ENCODE measurements around the gene MARCHF2.

The MARCHF2 gene

DNA sequence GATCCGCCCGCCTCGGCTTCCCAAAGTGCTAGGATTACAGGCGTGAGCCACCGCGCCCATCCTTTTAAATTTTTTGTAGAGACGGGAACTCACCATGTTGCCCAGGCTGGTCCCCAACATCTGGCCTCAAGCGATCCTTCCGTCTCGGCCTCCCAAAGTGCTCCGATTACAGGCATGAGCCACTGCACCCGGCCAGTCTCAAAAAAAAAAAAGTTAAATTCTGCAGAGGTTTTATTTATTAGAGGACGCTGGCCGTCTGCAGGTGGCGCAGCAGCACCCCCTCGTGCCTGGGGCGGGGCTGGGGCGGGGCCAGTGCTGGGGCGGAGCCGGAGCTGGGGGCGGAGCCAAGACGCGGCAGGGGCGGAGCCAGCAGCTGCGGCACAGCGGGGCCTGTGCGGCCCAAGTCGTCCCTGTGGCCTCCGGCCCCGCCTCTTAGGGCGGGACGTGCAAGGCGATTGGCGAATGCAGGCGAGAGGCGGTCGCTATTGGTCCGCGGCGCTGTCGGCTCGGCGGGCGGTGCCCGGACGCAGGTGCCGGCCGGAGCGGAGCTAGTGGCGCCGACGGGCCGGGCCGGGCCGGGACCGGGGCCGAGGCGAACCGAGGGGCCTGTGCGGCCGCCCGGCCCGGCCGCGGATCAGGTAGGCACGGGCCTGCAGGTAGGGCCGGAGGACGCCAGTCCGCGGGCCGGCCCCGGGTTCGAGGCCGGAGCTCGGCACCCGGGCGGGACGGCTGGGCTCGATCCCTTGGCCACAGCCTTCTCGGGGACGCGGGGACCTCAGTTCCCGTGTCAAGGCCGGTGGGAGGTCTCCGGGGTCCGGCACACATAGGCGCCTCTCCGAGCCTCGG, at the start of gene MARCHF2:
TSS of gene MARCHF2 (plus strand) at position 523 of the 846 bp plus-strand sequence. CDS start 8,536 bp downstream, outside the sequence.
- no peaks in the 10 kb centered on the region for H3K9me2 ChIP-seq (replicated peaks; ENCODE audit: control insufficient read depth, low read length)

GRCh38 chr19:8363803-8364771, 49.0 kb upstream of the MARCHF2 start, which contains the start of gene ANGPTL4:
TSS of gene ANGPTL4 (plus strand) at chr19:8364155. CDS start at chr19:8364322, 167 bp downstream.
- no peak within 1 kb of the TSS for H3K4me3 ChIP-seq (ENCODE audit: low read length)
- no peaks in the 10 kb centered on the region for H4K20me1 ChIP-seq (ENCODE audit: control insufficient read depth, insufficient read depth, low read depth, low read length)
- H3F3A ChIP-seq (ENCODE audit: control insufficient read depth, insufficient read depth), result no peaks in the 10 kb centered on the region
- H3K36me3 ChIP-seq (ENCODE audit: control insufficient read depth, low read length), result no peaks in the 10 kb centered on the region
- TF ChIP-seq EZH2phosphoT487 (IDR thresholded peaks at IDR 0.05; ENCODE audit: borderline replicate concordance, low read length) (peak; percentile 76; the same call in 1 of the 2 replicates), CTCF (IDR thresholded peaks at IDR 0.05; ENCODE audit: low read depth, low read length, poor library complexity, severe bottlenecking) (no peak)
- H3K4me2 ChIP-seq (ENCODE audit: low read length), result no peak within 1 kb of the TSS
- H3K27ac ChIP-seq (ENCODE audit: low read depth, low read length), result no peak within 1 kb of the TSS
- no peaks in the 10 kb centered on the region for H3K4me1 ChIP-seq (ENCODE audit: control insufficient read depth, low read length)
- H3K27me3 ChIP-seq (ENCODE audit: control insufficient read depth, low read length), result peaks cover 17% of the 10 kb centered on the region
- no peaks in the 10 kb centered on the region for H3K9me3 ChIP-seq (ENCODE audit: control insufficient read depth, insufficient read depth, low read length)
- no peaks in the 10 kb centered on the region for H3K79me2 ChIP-seq (ENCODE audit: control insufficient read depth, low read length)
- H3K9me2 ChIP-seq (replicated peaks; ENCODE audit: control insufficient read depth, low read length), result no peaks in the 10 kb centered on the region

More for the DNA sequence above, at the start of gene MARCHF2:
- Histone ChIP-seq H3K36me3 (ENCODE audit: control insufficient read depth, low read length) (no peaks in the 10 kb centered on the region), H3F3A (ENCODE audit: control insufficient read depth, insufficient read depth) (no peaks in the 10 kb centered on the region), H3K4me2 (ENCODE audit: low read length) (peak within 1 kb of the TSS; percentile 81), H3K4me3 (ENCODE audit: low read length) (peak within 1 kb of the TSS; percentile 86), H3K4me1 (ENCODE audit: control insufficient read depth, low read length) (peaks cover 11% of the 10 kb centered on the region), H3K79me2 (ENCODE audit: control insufficient read depth, low read length) (no peaks in the 10 kb centered on the region), H4K20me1 (ENCODE audit: control insufficient read depth, insufficient read depth, low read depth, low read length) (no peaks in the 10 kb centered on the region), H3K27ac (ENCODE audit: low read depth, low read length) (no peak within 1 kb of the TSS), H3K9me3 (ENCODE audit: control insufficient read depth, insufficient read depth, low read length) (no peaks in the 10 kb centered on the region), H3K27me3 (ENCODE audit: control insufficient read depth, low read length) (peaks cover 3% of the 10 kb centered on the region; the same call in 1 of the 2 replicates)
- TF ChIP-seq EZH2phosphoT487 (IDR thresholded peaks at IDR 0.05; ENCODE audit: borderline replicate concordance, low read length), result no peak
- peak; percentile 61 for TF ChIP-seq CTCF (IDR thresholded peaks at IDR 0.05; ENCODE audit: low read depth, low read length, poor library complexity, severe bottlenecking)

DNA sequence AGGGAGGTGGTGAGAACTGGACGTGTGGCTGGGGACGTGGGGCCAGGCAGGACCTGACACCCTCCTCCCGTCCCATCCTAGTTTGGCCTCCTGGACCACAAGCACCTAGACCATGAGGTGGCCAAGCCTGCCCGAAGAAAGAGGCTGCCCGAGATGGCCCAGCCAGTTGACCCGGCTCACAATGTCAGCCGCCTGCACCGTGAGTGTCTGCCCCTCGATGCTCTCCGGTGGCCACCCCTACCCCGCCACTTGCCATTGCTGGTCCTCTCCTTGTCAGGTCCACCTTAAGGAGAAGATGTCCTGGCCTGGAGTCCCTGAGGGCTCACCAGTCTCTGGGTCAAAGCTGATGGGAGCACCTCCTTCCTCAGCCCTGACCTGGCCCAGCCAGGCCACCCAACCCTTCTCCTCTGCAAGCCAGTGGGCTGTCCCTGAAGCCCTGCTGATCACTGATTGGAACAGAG, 47.0 kb upstream of the MARCHF2 start:
- no peaks in the 10 kb centered on the region for H3K9me3 ChIP-seq (ENCODE audit: control insufficient read depth, insufficient read depth, low read length)
- H3K27ac ChIP-seq (ENCODE audit: low read depth, low read length), result no peak overlapping the region
- H3K4me2 ChIP-seq (ENCODE audit: low read length), result no peak overlapping the region
- no peaks in the 10 kb centered on the region for H4K20me1 ChIP-seq (ENCODE audit: control insufficient read depth, insufficient read depth, low read depth, low read length)
- H3K4me1 ChIP-seq (ENCODE audit: control insufficient read depth, low read length), result no peaks in the 10 kb centered on the region
- H3K27me3 ChIP-seq (ENCODE audit: control insufficient read depth, low read length), result peaks cover 17% of the 10 kb centered on the region
- no peaks in the 10 kb centered on the region for H3K9me2 ChIP-seq (replicated peaks; ENCODE audit: control insufficient read depth, low read length)
- no peaks in the 10 kb centered on the region for H3F3A ChIP-seq (ENCODE audit: control insufficient read depth, insufficient read depth)
- no peaks in the 10 kb centered on the region for H3K36me3 ChIP-seq (ENCODE audit: control insufficient read depth, low read length)
- no peak overlapping the region for H3K4me3 ChIP-seq (ENCODE audit: low read length)
- TF ChIP-seq CTCF (IDR thresholded peaks at IDR 0.05; ENCODE audit: low read depth, low read length, poor library complexity, severe bottlenecking) (no peak), EZH2phosphoT487 (IDR thresholded peaks at IDR 0.05; ENCODE audit: borderline replicate concordance, low read length) (no peak)
- no peaks in the 10 kb centered on the region for H3K79me2 ChIP-seq (ENCODE audit: control insufficient read depth, low read length)
